Liver (tissue), 3 donors: Measurements from ENCODE around the gene MRPL21.

Experiments used
- GABPA ChIP-seq, 2 donors: IDR thresholded peaks in 1 of 2; conservative IDR thresholded peaks in 1 of 2; 2 replicates each; pipeline ENCODE4 v1.6.1; 2016; ENCODE audit warnings: antibody characterized with exemption in 2 of 2, mild to moderate bottlenecking in 1 of 2, moderate library complexity in 1 of 2
- NR2F2 ChIP-seq: IDR thresholded peaks from 2 replicates; pipeline ENCODE4 v1.6.1; 2016; ENCODE audit warnings: antibody characterized with exemption
- SP1 ChIP-seq: IDR thresholded peaks from 2 replicates; pipeline ENCODE4 v1.6.1; 2018; ENCODE audit warnings: antibody characterized with exemption, mild to moderate bottlenecking
- TAF1 ChIP-seq: conservative IDR thresholded peaks from 2 replicates; pipeline ENCODE4 v1.6.1; 2016; ENCODE audit warnings: antibody characterized with exemption, mild to moderate bottlenecking
- TF ChIP-seq, protein P1 (sequence below): fragments of 150-350 bp; IDR thresholded peaks from 2 replicates; pipeline ENCODE4 v1.5.1; 2017; ENCODE audit warnings: improper control_type of control experiment, low read depth, low read length; ENCODE audit not compliant: missing input control
- TF ChIP-seq, protein P2 (sequence below): IDR thresholded peaks from 2 replicates; pipeline ENCODE4 v1.6.1; 2016; ENCODE audit warnings: antibody characterized with exemption, mild to moderate bottlenecking
- TF ChIP-seq, protein P3 (sequence below): IDR thresholded peaks from 2 replicates; pipeline ENCODE4 v1.6.1; 2016; ENCODE audit warnings: antibody characterized with exemption
- TF ChIP-seq, protein P4 (sequence below): IDR thresholded peaks from 2 replicates; pipeline ENCODE4 v1.6.1; 2016; ENCODE audit warnings: antibody characterized with exemption
- donor health status: healthy.
- donor health status: healthy.

DNA sequence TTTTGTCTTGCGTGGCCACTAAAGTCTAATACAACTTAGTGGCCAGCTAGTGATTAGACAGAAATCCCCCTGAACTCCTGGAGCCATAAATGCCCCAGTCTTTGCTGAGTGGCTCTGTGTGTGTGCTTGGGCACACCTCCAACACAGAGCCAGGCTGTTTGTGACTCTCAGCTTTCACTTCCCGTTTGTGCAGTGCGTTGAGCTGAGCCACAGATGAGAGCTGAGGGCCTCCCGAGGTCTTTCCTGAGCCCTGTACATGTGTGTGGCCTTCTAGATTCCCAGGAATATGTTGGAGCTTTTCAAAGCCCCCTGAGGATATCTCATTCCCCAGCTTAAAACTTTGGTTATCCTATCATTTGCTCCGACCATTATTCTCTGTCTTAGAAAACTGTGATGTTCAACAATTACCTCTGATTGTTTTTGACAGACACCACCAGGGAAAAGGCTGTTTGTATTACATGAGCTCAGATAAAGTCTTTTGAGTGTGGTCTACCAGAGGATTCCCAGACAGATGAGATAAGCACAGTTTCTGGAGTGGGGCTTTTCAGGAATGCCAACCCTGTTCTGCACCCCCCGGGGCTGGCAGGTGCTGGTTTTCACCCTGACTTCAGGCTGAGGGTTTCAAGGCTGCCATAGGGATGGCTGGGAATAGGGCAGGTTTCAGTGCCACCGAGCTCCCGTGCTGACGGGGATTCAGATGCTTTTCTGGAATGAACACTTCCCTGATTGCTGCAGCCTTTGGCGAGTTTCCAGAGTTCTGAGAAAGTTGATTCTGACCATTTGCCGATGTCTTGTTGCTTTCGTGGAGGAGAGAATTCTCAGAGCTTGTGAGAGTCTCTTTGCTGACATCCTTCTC is 23.9 kb upstream of the MRPL21 start:
- TF ChIP-seq, protein P1, sequence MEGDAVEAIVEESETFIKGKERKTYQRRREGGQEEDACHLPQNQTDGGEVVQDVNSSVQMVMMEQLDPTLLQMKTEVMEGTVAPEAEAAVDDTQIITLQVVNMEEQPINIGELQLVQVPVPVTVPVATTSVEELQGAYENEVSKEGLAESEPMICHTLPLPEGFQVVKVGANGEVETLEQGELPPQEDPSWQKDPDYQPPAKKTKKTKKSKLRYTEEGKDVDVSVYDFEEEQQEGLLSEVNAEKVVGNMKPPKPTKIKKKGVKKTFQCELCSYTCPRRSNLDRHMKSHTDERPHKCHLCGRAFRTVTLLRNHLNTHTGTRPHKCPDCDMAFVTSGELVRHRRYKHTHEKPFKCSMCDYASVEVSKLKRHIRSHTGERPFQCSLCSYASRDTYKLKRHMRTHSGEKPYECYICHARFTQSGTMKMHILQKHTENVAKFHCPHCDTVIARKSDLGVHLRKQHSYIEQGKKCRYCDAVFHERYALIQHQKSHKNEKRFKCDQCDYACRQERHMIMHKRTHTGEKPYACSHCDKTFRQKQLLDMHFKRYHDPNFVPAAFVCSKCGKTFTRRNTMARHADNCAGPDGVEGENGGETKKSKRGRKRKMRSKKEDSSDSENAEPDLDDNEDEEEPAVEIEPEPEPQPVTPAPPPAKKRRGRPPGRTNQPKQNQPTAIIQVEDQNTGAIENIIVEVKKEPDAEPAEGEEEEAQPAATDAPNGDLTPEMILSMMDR = no peak
- TF ChIP-seq TAF1 (no peak), GABPA (IDR thresholded peaks at IDR 0.05 in 1 of 2, conservative IDR thresholded peaks at IDR 0.05 in 1 of 2) (no peak), NR2F2 (no peak), SP1 (no peak)
- TF ChIP-seq, protein P2, sequence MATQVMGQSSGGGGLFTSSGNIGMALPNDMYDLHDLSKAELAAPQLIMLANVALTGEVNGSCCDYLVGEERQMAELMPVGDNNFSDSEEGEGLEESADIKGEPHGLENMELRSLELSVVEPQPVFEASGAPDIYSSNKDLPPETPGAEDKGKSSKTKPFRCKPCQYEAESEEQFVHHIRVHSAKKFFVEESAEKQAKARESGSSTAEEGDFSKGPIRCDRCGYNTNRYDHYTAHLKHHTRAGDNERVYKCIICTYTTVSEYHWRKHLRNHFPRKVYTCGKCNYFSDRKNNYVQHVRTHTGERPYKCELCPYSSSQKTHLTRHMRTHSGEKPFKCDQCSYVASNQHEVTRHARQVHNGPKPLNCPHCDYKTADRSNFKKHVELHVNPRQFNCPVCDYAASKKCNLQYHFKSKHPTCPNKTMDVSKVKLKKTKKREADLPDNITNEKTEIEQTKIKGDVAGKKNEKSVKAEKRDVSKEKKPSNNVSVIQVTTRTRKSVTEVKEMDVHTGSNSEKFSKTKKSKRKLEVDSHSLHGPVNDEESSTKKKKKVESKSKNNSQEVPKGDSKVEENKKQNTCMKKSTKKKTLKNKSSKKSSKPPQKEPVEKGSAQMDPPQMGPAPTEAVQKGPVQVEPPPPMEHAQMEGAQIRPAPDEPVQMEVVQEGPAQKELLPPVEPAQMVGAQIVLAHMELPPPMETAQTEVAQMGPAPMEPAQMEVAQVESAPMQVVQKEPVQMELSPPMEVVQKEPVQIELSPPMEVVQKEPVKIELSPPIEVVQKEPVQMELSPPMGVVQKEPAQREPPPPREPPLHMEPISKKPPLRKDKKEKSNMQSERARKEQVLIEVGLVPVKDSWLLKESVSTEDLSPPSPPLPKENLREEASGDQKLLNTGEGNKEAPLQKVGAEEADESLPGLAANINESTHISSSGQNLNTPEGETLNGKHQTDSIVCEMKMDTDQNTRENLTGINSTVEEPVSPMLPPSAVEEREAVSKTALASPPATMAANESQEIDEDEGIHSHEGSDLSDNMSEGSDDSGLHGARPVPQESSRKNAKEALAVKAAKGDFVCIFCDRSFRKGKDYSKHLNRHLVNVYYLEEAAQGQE = no peak
- TF ChIP-seq, protein P3, sequence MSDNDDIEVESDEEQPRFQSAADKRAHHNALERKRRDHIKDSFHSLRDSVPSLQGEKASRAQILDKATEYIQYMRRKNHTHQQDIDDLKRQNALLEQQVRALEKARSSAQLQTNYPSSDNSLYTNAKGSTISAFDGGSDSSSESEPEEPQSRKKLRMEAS = no peak
- TF ChIP-seq, protein P4, sequence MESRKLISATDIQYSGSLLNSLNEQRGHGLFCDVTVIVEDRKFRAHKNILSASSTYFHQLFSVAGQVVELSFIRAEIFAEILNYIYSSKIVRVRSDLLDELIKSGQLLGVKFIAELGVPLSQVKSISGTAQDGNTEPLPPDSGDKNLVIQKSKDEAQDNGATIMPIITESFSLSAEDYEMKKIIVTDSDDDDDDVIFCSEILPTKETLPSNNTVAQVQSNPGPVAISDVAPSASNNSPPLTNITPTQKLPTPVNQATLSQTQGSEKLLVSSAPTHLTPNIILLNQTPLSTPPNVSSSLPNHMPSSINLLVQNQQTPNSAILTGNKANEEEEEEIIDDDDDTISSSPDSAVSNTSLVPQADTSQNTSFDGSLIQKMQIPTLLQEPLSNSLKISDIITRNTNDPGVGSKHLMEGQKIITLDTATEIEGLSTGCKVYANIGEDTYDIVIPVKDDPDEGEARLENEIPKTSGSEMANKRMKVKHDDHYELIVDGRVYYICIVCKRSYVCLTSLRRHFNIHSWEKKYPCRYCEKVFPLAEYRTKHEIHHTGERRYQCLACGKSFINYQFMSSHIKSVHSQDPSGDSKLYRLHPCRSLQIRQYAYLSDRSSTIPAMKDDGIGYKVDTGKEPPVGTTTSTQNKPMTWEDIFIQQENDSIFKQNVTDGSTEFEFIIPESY = no peak
